GM19324 (cell line): ENCODE data around the gene PTPRD.

Source experiments
- ATAC-seq: cut with Tn5 transposase; IDR thresholded peaks from one replicate; pipeline ENCODE4 v1.9.1; 2021; ENCODE audit warnings: mild to moderate bottlenecking, moderate library complexity; ENCODE audit not compliant: unreplicated experiment, low FRiP score

The PTPRD gene

GRCh38 chr9:9917400-9917799, 695.4 kb downstream of the PTPRD start:
- ATAC-seq = no peak

GRCh38 chr9:9914174-9914573, 698.6 kb downstream of the PTPRD start:
- no peak for ATAC-seq

GRCh38 chr9:9913276-9913832, 699.4 kb downstream of the PTPRD start:
- no peak for ATAC-seq

DNA sequence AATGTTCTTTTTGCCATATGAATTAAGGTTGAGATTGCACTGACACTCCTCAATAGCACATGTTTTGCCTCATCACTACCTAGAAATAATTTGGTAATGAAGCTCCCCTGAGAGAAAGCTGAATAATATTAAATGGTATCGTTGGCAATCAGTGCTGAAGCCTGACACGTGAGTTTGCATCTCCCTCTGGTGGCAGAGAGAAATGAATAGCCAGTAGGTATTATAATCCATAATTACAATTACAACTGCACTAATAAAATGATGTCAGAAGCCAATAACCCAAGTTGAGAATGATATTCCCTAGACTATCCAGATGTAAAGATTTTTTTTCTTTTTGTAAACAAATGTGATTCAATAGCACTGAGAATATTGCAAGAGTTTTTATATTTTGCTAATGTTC, 700.3 kb downstream of the PTPRD start:
- peak; percentile 51 for ATAC-seq

DNA sequence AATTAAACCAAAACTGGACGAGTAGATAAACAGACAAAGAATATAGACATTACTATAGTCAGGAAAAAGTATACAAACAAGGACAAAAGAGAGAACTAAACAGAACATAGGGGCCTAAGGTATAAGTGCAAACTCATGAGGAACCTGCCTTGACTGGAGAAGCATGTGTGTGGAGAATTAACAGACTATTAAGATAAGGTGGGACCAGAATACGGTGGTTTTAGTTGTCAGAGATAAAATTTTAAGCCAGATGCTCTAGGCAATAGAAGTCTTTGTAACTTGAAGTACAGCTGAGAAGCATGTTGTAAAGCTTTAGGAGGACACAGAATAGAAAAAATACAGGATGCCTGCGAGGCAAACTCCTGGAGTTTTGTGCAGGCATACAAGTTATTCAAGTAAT, 707.1 kb downstream of the PTPRD start:
- no peak for ATAC-seq

- no peak for ATAC-seq
These were observed 708.8 kb downstream of the PTPRD start for GRCh38 chr9:9904041-9904440.

DNA sequence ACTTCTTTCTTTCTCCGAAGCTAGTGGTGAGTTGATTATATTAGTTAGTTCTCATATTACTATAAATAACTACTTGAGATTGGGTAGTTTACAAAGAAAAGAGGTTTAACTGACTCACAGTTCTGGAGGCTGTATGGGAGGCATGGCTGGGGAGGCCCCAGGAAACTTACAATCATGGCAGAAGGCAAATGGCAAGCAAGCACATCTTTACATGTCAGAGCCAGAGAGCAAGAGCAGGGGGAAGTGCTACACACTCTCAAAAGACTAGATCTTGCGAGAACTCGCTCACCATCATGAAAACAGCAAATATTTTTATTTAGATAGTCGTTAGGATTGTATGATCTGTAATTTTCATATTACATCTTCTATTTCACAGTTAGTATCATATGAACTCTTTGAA, 711.2 kb downstream of the PTPRD start:
- no peak for ATAC-seq

- ATAC-seq = no peak
These were observed 719.0 kb downstream of the PTPRD start for GRCh38 chr9:9893837-9894236.

DNA sequence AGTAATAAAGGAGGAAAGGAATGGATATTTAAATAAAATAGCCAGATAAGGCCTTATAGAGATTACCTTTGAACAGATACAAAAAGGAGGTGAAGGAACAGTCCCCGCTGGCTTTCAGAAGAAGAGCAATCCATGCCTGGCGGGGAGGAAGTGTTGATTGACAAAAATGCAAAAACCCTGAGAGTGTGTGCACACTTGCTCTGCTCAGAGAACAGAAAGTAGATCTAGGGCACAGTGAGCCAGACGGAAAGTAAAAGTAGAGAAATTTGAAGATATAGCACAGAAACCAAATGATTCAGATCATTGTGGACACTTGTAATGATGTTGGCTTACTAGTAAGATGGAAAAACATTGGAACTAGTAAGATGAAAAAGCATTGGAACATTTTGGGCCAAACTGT, 720.6 kb downstream of the PTPRD start:
- peak; percentile 66 for ATAC-seq

DNA sequence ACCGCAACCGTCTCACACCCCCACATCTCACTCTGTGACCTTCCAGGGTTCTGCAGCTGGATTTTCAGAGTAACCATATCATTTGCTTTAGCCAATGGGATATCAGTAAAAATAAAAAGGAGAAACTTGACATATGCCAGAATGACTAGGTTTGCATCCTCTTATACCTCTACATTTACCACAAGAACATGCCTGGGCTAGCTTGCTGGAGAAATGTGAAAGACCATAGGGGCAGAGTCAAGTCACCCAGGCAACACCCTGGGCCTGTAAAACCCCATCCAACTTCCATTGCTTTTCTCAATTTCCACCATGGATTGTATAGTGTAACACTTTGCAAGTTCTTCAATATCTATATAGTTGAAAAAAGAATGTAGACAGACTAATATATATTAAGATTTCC, 731.1 kb downstream of the PTPRD start:
- no peak for ATAC-seq

DNA sequence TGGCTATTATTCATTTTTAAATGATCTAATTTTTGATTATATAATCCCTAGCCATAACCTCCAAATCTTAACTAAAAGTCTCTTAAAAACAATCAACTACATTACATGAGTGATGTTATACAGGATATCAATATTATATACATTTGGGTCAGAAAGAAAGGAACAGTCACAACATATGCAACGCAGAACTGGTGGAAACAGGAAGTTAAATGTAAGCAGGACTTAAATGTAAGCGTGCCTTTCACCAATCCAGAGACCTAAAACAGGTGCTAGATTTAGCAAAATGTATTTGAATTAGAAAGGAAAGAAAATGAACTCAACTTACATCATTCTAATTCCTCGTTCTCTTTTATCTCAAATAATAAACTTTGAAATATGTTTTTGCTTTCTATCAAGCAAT, 738.5 kb downstream of the PTPRD start:
- ATAC-seq = no peak

DNA sequence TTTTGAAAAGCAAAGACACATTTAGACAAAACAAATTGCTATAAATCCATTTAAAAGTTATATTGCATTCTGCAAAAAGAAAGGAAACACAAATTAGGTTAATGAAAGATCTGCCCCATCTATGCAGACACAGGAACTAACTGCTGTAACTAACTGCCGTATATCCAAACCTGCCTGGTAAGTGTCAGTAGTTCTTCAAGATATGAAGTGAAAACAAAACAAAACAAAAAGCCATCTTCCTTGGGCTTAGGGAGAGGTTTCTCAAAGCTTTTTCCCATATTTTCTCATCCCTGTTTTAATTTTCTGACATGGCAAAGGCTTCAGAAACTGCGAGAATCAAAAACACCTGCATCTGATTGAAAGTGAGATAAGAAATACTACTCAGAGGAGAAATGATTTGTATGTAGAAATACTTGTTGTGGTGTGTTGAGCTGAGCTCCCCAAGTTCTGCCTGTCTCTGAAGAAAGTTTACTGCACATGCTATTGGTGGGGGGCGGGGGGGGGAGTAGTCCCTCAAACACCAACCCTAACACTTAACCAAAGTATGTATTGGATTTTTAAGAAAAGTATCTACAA, 750.5 kb downstream of the PTPRD start:
- no peak for ATAC-seq

DNA sequence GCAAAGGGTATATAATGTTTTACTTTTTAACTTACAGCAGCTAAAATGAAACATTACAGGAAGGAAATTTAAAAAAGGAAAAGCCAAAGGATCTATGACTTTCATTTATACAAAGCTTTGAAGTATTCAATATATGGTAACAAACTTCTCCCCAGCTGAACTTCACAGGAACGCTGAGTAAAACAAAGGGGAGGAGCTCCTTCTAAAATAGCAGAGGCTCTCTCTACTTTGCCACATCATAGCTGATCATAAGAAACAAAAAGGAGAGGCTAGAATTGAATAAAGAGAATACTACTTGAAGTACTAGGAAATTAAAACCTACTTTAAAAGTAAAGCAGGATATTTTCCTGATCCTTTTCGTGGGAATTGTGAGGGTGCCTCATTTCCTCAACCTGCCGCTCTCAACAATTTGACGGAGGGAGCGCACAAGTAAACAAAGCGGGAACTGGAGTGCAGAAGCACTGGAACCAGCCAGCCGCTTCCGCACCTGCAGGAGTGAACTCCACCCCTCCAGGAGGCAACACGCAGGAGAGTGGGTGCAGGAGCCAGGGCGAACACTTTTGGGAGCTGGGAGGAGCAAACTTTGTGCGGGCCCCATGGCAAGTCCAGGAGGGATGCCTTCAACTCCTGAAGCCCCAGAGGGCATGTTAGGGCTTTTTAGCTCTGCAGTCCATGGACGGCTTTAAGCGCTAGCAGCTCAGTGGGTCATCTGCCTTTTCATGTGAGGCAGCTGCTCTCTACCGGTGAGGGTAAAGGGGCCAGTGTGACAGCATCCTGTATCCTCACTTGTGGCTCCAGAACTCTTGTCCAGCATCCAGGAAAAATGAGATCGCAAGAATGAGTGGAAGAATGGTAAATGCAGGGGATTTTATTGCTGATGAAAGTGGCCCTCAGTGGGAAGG, 757.4 kb downstream of the PTPRD start:
- ATAC-seq = no peak

DNA sequence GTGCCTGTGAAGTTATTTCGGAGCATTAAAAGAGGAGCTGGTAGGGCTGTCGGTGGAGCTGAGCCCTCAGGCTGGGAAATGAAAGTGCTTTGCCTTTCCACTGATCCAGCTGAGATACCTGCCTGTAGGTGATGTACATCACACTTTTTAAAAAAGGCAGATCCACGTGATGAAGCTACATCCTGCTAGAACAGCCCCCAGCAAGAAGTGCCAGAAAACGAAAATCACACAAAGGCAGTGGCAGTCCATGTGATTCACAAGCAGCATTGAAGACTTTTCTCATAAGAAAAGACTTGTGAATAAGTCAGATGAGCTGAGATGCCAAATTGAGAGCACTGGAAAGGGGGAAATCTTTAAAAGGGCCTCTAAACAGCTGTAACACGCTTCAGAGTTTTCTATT, 765.1 kb downstream of the PTPRD start:
- peak; percentile 33 for ATAC-seq

GRCh38 chr9:9846557-9846956, 766.2 kb downstream of the PTPRD start:
- ATAC-seq = peak; percentile 93

GRCh38 chr9:9820436-9820835, 792.4 kb downstream of the PTPRD start:
- ATAC-seq = no peak

- no peak for ATAC-seq
These were observed 792.9 kb downstream of the PTPRD start for GRCh38 chr9:9819886-9820285.

- no peak for ATAC-seq
These were observed 795.6 kb downstream of the PTPRD start for GRCh38 chr9:9817176-9817575.

DNA sequence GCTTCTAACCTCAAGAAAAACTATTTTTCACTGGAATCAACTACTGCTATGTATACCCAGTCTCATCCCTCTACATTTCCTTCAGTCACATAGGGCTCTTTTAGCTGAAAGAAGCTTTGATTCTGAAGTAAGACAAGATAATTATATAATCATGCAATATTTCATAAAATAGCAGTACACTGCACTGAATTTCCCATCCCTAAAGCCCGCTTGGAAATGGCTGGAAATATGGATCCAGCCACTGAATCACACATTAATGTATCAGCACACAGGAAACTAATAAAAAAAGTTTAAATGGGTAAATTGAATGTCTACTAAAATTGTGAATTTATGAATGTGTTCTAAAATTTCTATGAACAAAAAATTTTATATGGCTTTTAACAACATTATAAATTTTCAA, 808.7 kb downstream of the PTPRD start:
- no peak for ATAC-seq

GRCh38 chr9:9799287-9799686, 813.5 kb downstream of the PTPRD start:
- ATAC-seq = peak; percentile 79

GRCh38 chr9:9792144-9792857, 820.5 kb downstream of the PTPRD start:
- peak; percentile 58 for ATAC-seq
